Activated CD8-positive, alpha-beta T cell treated with anti-CD3 and anti-CD28 coated beads, Interleukin-2, amount 10 ng/mL, durations not matched to agents 7 days and 5 days (primary cell): ENCODE measurements around the gene TAS2R1. TPM values are rescaled to one million over a fixed set of nuclear protein-coding genes. Genes with fewer than 3 reads are reported as not detected.
"Not testable (repeated sequence)": the region's sequence is repeated elsewhere in the genome, so short reads cannot be mapped to it uniquely, and the experiment has no call there.

ENCODE experiments used
- ATAC-seq: fragments of 150-1000 bp; cut with Tn5 transposase; one replicate; pipeline ENCODE4 v1.10.0; 2021; ENCODE audit warnings: moderate library complexity
- CTCF ChIA-PET: fragments of 350-600 bp; sonication (Branson Sonifier 250); formaldehyde crosslinking; loops from one replicate; lab custom pipeline; 2021; ENCODE audit warnings: antibody characterized with exemption; lab: Charles Lee
- POLR2A ChIA-PET: fragments of 350-600 bp; sonication (Branson Sonifier 250); formaldehyde crosslinking; loops from one replicate; lab custom pipeline; 2021; ENCODE audit warnings: antibody characterized with exemption; lab: Charles Lee
- DNase-seq: peaks from one replicate; pipeline ENCODE4 v3.0.0-alpha.2; 2020
- H3K27ac Mint-ChIP-seq: one replicate; pipeline ENCODE4 v1.8.0; 2021; ENCODE audit warnings: mild to moderate bottlenecking, mixed read lengths
- H3K27me3 Mint-ChIP-seq: one replicate; pipeline ENCODE4 v1.8.0; 2021; ENCODE audit warnings: low read depth, mixed read lengths
- H3K36me3 Mint-ChIP-seq: one replicate; pipeline ENCODE4 v1.8.0; 2021; ENCODE audit warnings: low read depth, mixed read lengths
- H3K4me1 Mint-ChIP-seq: one replicate; pipeline ENCODE4 v1.8.0; 2021; ENCODE audit warnings: low read depth, mixed read lengths
- H3K4me3 Mint-ChIP-seq: one replicate; pipeline ENCODE4 v1.8.0; 2021; ENCODE audit warnings: mild to moderate bottlenecking, mixed read lengths
- H3K9me3 Mint-ChIP-seq: one replicate; pipeline ENCODE4 v1.8.0; 2022; ENCODE audit warnings: mixed read lengths; ENCODE audit not compliant: insufficient read depth
- total RNA-seq, 2 experiments: library from RNA; stranded (reverse); gene quantifications; one replicate each; pipeline ENCODE4 v1.2.3, GENCODE V29; 2021

The TAS2R1 gene
- total RNA-seq, 2 experiments from 2014 or later = not detected

- H3K27ac Mint-ChIP-seq = no peak overlapping the region
- CTCF ChIA-PET = no interaction called here
- DNase-seq (no peak), ATAC-seq (no peak)
- no peaks in the 10 kb centered on the region for H3K4me1 Mint-ChIP-seq
- H3K36me3 Mint-ChIP-seq = no peaks in the 10 kb centered on the region
- H3K9me3 Mint-ChIP-seq = no peaks in the 10 kb centered on the region
- H3K27me3 Mint-ChIP-seq = no peaks in the 10 kb centered on the region
- POLR2A ChIA-PET = no interaction called here
- no peak overlapping the region for H3K4me3 Mint-ChIP-seq
Measured at GRCh38 chr5:9599391-9599790, 30.8 kb downstream of the TAS2R1 start.

- H3K9me3 Mint-ChIP-seq, POLR2A ChIA-PET, ATAC-seq, H3K4me1 Mint-ChIP-seq, H3K27me3 Mint-ChIP-seq, H3K27ac Mint-ChIP-seq, H3K36me3 Mint-ChIP-seq, DNase-seq, H3K4me3 Mint-ChIP-seq, CTCF ChIA-PET: not testable (repeated sequence)
Measured at GRCh38 chr5:9598329-9598728, 31.8 kb downstream of the TAS2R1 start.

- H3K27ac Mint-ChIP-seq, CTCF ChIA-PET, H3K9me3 Mint-ChIP-seq, POLR2A ChIA-PET, ATAC-seq, H3K36me3 Mint-ChIP-seq, H3K27me3 Mint-ChIP-seq, DNase-seq, H3K4me3 Mint-ChIP-seq, H3K4me1 Mint-ChIP-seq: not testable (repeated sequence)
Measured at GRCh38 chr5:9597322-9597721, 32.8 kb downstream of the TAS2R1 start.

DNA sequence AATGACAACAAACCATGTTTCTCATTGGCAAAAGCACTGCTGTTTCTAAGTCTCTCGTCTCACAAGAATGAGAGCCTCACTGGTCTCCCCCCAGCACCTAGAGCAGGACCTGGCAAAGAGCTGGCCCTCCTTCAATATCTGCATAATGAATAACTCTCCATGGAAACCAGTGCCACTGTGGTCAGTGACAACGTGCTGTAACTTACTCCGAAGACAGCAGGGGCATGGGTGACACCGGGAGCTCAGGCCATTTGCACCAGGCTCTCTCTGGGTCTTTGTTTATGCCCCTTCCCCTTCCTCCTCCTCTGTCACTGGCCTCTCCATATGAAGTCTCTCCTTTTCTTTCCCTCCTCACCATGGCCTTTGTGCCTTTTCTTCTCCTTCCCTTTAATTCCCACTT lies 33.3 kb downstream of the TAS2R1 start:
- Mint-ChIP-seq H3K4me3 (no peak overlapping the region), H3K27me3 (no peaks in the 10 kb centered on the region), H3K27ac (no peak overlapping the region), H3K9me3 (no peaks in the 10 kb centered on the region), H3K4me1 (no peaks in the 10 kb centered on the region), H3K36me3 (no peaks in the 10 kb centered on the region)
- DNase-seq = no peak
- POLR2A ChIA-PET = no interaction called here
- CTCF ChIA-PET = no interaction called here
- ATAC-seq = no peak

- DNase-seq = no peak
- Mint-ChIP-seq H3K4me1 (no peaks in the 10 kb centered on the region), H3K27me3 (no peaks in the 10 kb centered on the region), H3K36me3 (no peaks in the 10 kb centered on the region), H3K4me3 (no peak overlapping the region), H3K9me3 (no peaks in the 10 kb centered on the region), H3K27ac (no peak overlapping the region)
- CTCF ChIA-PET = no interaction called here
- POLR2A ChIA-PET = no interaction called here
- ATAC-seq = no peak
Measured at GRCh38 chr5:9596171-9596780, 33.9 kb downstream of the TAS2R1 start.

DNA sequence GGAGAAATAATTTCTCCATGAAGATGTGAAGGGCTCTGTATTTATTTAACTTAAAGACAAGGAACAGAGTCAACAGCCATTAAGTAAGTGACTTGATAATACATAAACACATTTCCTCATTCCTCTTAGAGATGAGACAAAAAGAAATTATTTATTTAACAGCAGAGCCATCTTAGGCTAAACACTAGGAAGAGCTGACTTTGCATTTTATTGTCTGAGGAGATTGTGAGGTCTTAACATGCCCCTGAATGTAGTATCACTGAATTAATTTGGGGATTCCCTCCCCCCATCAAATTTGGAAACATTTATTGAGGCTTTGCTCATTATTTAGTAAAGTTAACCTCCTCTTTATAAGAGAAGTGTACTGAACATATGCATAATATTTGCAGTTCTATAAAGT lies 35.2 kb downstream of the TAS2R1 start:
- POLR2A ChIA-PET = no interaction called here

DNA sequence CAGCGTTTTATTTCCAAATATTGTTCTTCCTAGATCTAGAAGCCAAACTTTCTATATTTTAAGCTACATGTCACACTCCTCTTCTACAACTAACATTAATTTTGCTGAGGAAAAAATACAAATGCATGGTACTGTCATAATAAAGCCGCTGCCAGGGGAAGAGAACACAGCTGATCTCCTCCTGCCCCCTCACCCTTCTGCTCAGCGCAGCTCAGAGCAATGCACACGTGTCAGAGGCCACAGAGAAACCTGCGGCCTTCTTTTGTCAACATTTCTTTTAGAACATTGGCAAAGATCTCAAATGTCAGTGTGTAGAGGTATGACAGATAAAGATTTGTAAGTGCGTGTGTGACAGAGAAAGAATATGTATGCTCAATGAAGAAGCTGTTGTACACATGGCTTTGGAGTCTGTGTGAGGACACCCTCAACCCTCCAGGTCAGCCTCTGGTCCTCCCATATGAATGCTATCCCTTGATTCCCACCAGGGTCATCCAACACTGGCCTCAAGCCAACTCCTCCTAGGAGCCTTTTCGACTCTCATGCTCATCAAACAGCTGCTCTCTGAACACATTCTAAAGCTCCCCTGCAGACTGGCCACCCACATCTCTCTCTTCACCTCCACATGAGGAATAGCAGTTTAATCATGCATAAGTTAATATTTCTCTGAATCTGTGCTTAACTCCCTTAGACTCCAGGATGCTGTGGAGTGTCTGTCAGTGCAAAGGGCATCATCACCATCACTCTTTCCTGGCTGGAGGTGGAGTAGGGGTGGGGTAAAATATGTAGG lies 40.9 kb downstream of the TAS2R1 start:
- H3K27me3 Mint-ChIP-seq = no peaks in the 10 kb centered on the region
- H3K36me3 Mint-ChIP-seq = no peaks in the 10 kb centered on the region
- ChIA-PET CTCF (no interaction called here), POLR2A (no interaction called here)
- no peak for DNase-seq
- H3K9me3 Mint-ChIP-seq = no peaks in the 10 kb centered on the region
- no peak for ATAC-seq
- H3K27ac Mint-ChIP-seq = no peak overlapping the region
- no peak overlapping the region for H3K4me3 Mint-ChIP-seq
- no peaks in the 10 kb centered on the region for H3K4me1 Mint-ChIP-seq

More for the DNA sequence above, 35.2 kb downstream of the TAS2R1 start:
- no peaks in the 10 kb centered on the region for H3K36me3 Mint-ChIP-seq
- ATAC-seq = no peak
- no peaks in the 10 kb centered on the region for H3K4me1 Mint-ChIP-seq
- H3K9me3 Mint-ChIP-seq = no peaks in the 10 kb centered on the region
- CTCF ChIA-PET = no interaction called here
- no peaks in the 10 kb centered on the region for H3K27me3 Mint-ChIP-seq
- no peak for DNase-seq
- H3K4me3 Mint-ChIP-seq = no peak overlapping the region
- no peak overlapping the region for H3K27ac Mint-ChIP-seq

GRCh38 chr5:9588254-9588653 lies 41.9 kb downstream of the TAS2R1 start:
- H3K27ac Mint-ChIP-seq = no peak overlapping the region
- no peak overlapping the region for H3K4me3 Mint-ChIP-seq
- H3K36me3 Mint-ChIP-seq = no peaks in the 10 kb centered on the region
- H3K9me3 Mint-ChIP-seq = no peaks in the 10 kb centered on the region
- ChIA-PET POLR2A (no interaction called here), CTCF (no interaction called here)
- no peaks in the 10 kb centered on the region for H3K4me1 Mint-ChIP-seq
- ATAC-seq (no peak), DNase-seq (no peak)
- no peaks in the 10 kb centered on the region for H3K27me3 Mint-ChIP-seq

- DNase-seq (no peak), ATAC-seq (no peak)
- Mint-ChIP-seq H3K27ac (no peak overlapping the region), H3K4me1 (no peaks in the 10 kb centered on the region), H3K4me3 (no peak overlapping the region), H3K27me3 (no peaks in the 10 kb centered on the region), H3K36me3 (no peaks in the 10 kb centered on the region), H3K9me3 (no peaks in the 10 kb centered on the region)
- POLR2A ChIA-PET = no interaction called here
- CTCF ChIA-PET = no interaction called here
Measured at GRCh38 chr5:9587135-9587534, 43.0 kb downstream of the TAS2R1 start.

- DNase-seq (no peak), ATAC-seq (no peak)
- ChIA-PET POLR2A (no interaction called here), CTCF (no interaction called here)
- H3K27ac Mint-ChIP-seq = no peak overlapping the region
- no peaks in the 10 kb centered on the region for H3K4me1 Mint-ChIP-seq
- H3K27me3 Mint-ChIP-seq = no peaks in the 10 kb centered on the region
- H3K4me3 Mint-ChIP-seq = no peak overlapping the region
- H3K9me3 Mint-ChIP-seq = no peaks in the 10 kb centered on the region
- H3K36me3 Mint-ChIP-seq = no peaks in the 10 kb centered on the region
Measured at GRCh38 chr5:9582406-9582805, 47.7 kb downstream of the TAS2R1 start.
